ENCODE results near the gene TOX4. TPM values are rescaled to one million over a fixed set of nuclear protein-coding genes. Genes with fewer than 3 reads are reported as not detected.

The TOX4 gene
- total and polyA plus RNA-seq, 7 experiments from 2014 or later, result 70.5 to 116 (median 86.5) TPM

DNA sequence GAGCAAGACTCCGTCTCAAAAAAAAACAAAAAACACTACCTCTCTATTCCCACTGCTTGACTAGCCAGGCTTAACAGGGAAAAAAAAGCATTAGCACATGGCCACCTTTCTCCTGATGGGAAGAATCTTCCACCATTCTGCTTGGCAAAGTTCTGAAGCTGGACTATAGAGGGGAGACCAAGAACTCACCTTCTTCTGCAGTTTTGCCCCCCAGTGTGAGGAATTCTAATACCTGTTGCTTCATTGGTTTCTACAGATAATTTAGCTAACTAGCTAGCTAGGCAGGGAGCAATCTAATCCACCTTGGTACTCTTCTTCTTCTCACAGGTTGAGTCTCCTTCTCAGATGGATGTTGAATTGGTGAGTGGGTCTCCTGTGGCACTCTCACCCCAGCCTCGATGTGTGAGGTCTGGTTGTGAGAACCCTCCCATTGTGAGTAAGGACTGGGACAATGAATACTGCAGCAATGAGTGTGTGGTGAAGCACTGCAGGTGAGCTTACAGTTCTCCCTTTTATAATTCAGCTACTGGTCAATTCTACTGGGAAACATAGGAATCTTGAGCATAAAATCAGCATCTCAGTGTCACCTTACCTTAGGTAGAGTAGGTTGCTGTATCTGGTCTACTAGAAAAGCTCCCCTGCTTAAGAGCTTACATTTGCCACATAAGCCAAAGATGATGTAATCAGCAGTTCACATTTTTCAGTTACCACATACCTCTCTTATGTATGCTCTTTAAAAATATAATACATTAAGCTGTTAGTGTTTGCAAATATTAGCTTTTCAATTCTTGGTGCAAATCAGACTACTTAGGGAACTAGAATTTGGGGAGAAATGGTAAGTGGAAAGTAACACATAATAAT is 18.1 kb downstream of the TOX4 start:
- peaks cover 7 to 49% (median 24%) of the 10 kb centered on the region in 5 donors for H3K36me3 Mint-ChIP-seq
- no peaks in the 10 kb centered on the region for H3K9me3 Mint-ChIP-seq
- peaks cover 14 to 22% (median 17%) of the 10 kb centered on the region in 7 donors for H3K4me1 Mint-ChIP-seq
- H3K27ac Mint-ChIP-seq, result peak overlapping the region in 2 of 9 donors; percentile 6 to 53
- ChIA-PET POLR2A (interaction anchor here (0.6 to 1.2 kb wide), 4 partner anchors 13 to 480 kb away, joined by 3 to 5 read pairs (median 4); partner anchors contain the start of gene METTL3), CTCF (interaction anchor here (0.7 to 1.9 kb wide), 4 partner anchors 16 to 67 kb away, joined by 3 to 6 read pairs (median 4); partner anchors contain the start of gene METTL3)
- DNase-seq (no peak), ATAC-seq (no peak)
- intact Hi-C loops (cut with micrococcal nuclease), result no loop called here
- H3K36me3 ChIP-seq (ENCODE audit: control insufficient read depth in 2 of 3, insufficient read depth in 3 of 3, low read length in 3 of 3), result peaks cover 4 to 83% (median 17%) of the 10 kb centered on the region in 3 experiments
- no peak overlapping the region for H3K4me3 ChIP-seq (ENCODE audit: low read length)
- H3K27ac ChIP-seq (ENCODE audit: low read depth, low read length), result no peak overlapping the region
- no peaks in the 10 kb centered on the region for H3K27me3 Mint-ChIP-seq
- H3K4me3 Mint-ChIP-seq, result no peak overlapping the region
- peaks cover 4 to 8% of the 10 kb centered on the region in 2 donors for H3K4me1 ChIP-seq (ENCODE audit: control insufficient read depth in 2 of 2, insufficient read depth in 2 of 2, low read length in 2 of 2)
- H3K27me3 ChIP-seq (ENCODE audit: control insufficient read depth in 2 of 2, insufficient read depth in 2 of 2, low read length in 2 of 2), result no peaks in the 10 kb centered on the region
- no peaks in the 10 kb centered on the region for H3K9me3 ChIP-seq (ENCODE audit: control insufficient read depth in 2 of 3, low read length in 3 of 3)

DNA sequence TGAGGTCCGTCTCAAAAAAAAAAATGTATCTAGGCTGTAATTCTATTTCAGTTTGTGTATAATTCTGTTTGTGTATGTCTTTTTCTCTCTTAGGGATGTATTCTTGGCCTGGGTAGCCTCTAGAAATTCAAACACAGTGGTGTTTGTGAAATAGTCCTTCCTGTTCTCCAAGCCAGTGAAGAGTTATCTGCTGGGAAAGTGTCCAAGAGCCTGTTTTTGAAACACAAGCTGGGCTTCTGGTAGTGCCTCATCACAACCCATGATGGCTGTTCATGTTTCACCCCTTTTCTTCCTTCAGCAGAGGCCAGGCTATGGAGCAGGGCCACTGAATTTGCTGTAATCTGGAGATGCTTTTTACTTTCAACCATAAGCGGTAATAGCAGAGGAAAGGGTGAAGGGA is 19.5 kb downstream of the TOX4 start:
- CTCF ChIA-PET, result interaction anchor here (0.7 kb wide), 1 partner anchor 28 kb away, joined by 8 read pairs; no protein-coding TSS in a partner anchor
- no peak overlapping the region for H3K27ac ChIP-seq (ENCODE audit: low read depth, low read length)
- no peaks in the 10 kb centered on the region for H3K27me3 ChIP-seq (ENCODE audit: control insufficient read depth in 2 of 2, insufficient read depth in 2 of 2, low read length in 2 of 2)
- no peak overlapping the region for H3K4me3 Mint-ChIP-seq
- no peaks in the 10 kb centered on the region for H3K9me3 ChIP-seq (ENCODE audit: control insufficient read depth in 2 of 3, low read length in 3 of 3)
- H3K36me3 ChIP-seq (ENCODE audit: control insufficient read depth in 2 of 3, insufficient read depth in 3 of 3, low read length in 3 of 3), result peaks cover 4 to 85% (median 17%) of the 10 kb centered on the region in 3 experiments
- peaks cover 7 to 49% (median 27%) of the 10 kb centered on the region in 5 donors for H3K36me3 Mint-ChIP-seq
- H3K27me3 Mint-ChIP-seq, result no peaks in the 10 kb centered on the region
- intact Hi-C loops (cut with micrococcal nuclease), result loop anchor here in 1 of 2 donors (1.0 kb wide), 1 partner anchor 19 kb away; the partner anchor contains the start of gene TOX4
- no peak for DNase-seq
- POLR2A ChIA-PET, result no interaction called here
- peaks cover 4 to 8% of the 10 kb centered on the region in 2 donors for H3K4me1 ChIP-seq (ENCODE audit: control insufficient read depth in 2 of 2, insufficient read depth in 2 of 2, low read length in 2 of 2)
- no peak overlapping the region for H3K4me3 ChIP-seq (ENCODE audit: low read length)
- peaks cover 14 to 28% (median 26%) of the 10 kb centered on the region in 7 donors for H3K4me1 Mint-ChIP-seq
- H3K27ac Mint-ChIP-seq, result peak overlapping the region in 1 of 9 donors; percentile 45
- H3K9me3 Mint-ChIP-seq, result no peaks in the 10 kb centered on the region
- ATAC-seq, result no peak

DNA sequence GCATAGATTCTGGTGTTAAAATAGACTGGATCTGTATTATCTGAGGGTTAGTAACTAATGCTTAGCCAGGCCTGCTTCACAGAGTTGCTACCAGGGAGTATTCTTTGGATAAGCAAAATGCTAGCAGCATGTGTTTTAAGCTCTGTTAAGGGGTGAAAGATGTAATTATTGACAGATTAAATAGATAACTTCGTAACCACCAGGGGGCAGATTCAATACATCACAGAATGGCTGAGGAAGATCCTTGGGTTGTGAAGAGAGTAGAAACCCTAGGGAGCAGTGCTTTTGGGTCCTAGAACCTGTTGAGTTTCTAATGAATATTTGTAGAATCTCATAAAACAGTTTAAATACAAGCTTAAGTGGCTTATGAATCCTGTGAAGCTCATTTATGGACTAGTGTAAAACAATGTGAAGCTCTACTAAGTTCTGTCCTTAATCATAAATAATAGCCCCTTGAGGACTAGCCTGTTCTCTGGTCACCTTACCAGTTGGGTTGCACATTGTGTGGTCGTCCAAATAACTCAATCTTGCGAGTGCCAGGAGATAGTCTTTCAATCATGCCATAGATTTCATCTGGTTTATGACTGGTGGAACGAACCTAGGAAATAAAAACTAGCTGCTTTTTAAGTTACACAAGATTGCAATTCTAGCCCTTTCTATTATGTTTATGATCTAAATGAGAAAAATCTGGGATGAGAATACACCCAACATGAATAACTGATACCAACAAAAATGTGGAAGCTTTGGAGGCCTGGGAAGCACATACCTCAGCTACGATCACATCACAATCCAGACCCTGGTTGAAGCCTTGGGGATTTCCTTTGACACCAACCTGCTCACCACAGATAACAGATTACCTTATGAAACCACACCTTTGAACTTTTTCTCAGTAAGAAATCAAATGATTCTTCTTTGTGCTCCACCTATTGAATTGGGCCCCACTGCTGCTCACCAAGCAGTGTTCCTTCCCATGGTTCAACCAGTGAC is 21.8 kb downstream of the TOX4 start:
- H3K9me3 ChIP-seq (ENCODE audit: control insufficient read depth in 2 of 3, low read length in 3 of 3), result no peaks in the 10 kb centered on the region
- H3K36me3 Mint-ChIP-seq, result peaks cover 3 to 41% (median 20%) of the 10 kb centered on the region in 5 donors
- POLR2A ChIA-PET, result interaction anchor here (0.6 to 1.9 kb wide), 9 partner anchors 10 to 62 kb away, joined by 3 to 20 read pairs (median 4); partner anchors contain the start of genes METTL3, SALL2 and TOX4
- peak; percentile 87 for ATAC-seq
- no peaks in the 10 kb centered on the region for H3K9me3 Mint-ChIP-seq
- H3K27me3 ChIP-seq (ENCODE audit: control insufficient read depth in 2 of 2, insufficient read depth in 2 of 2, low read length in 2 of 2), result no peaks in the 10 kb centered on the region
- H3K36me3 ChIP-seq (ENCODE audit: control insufficient read depth in 2 of 3, insufficient read depth in 3 of 3, low read length in 3 of 3), result peaks cover 12 to 86% (median 18%) of the 10 kb centered on the region in 3 experiments
- CTCF ChIA-PET, result interaction anchor here (0.6 to 4.3 kb wide), 13 partner anchors 9 to 1678 kb away, joined by 3 to 96 read pairs (median 6); partner anchors contain the start of genes METTL3 and SALL2
- intact Hi-C loops (cut with micrococcal nuclease), result loop anchor here (1.0 to 2.0 kb wide), 4 partner anchors 12 to 58 kb away; partner anchors contain the start of genes METTL3 (in 2 of the 2), CHD8 (in 1 of the 2) and TOX4 (in 1 of the 2)
- peaks cover 4 to 8% of the 10 kb centered on the region in 2 donors for H3K4me1 ChIP-seq (ENCODE audit: control insufficient read depth in 2 of 2, insufficient read depth in 2 of 2, low read length in 2 of 2)
- DNase-seq, result peak in 7 of 9 donors; percentile 35 to 68 (median 61)
- peak overlapping the region; percentile 56 to 90 (median 79) for H3K27ac Mint-ChIP-seq
- peak overlapping the region in 8 of 10 donors; percentile 2 to 39 (median 24) for H3K4me3 Mint-ChIP-seq
- peaks cover 14 to 39% (median 28%) of the 10 kb centered on the region in 7 donors for H3K4me1 Mint-ChIP-seq
- H3K4me3 ChIP-seq (ENCODE audit: low read length), result no peak overlapping the region
- no peaks in the 10 kb centered on the region for H3K27me3 Mint-ChIP-seq
- H3K27ac ChIP-seq (ENCODE audit: low read depth, low read length), result peak overlapping the region; percentile 52

DNA sequence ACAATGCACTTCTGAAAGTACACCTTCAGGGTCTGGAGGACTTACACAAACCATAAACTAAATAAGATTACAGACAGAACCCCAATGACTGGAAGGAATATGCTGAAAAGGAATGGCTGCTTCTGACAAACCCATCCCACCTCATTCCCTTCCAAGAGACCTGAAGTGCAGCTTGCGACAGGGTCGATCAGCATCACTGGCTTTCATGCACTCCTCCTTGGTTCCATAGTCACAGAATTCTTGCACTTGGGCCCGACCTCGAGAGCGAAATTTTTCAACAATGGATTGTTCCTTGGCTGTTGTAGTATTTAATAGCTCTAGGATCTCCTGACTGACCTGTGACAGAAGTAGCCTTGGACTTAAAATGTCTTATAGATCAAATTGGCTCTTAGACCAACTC is 24.6 kb downstream of the TOX4 start:
- no peak overlapping the region for H3K4me3 ChIP-seq (ENCODE audit: low read length)
- no peaks in the 10 kb centered on the region for H3K27me3 ChIP-seq (ENCODE audit: control insufficient read depth in 2 of 2, insufficient read depth in 2 of 2, low read length in 2 of 2)
- no peaks in the 10 kb centered on the region for H3K9me3 ChIP-seq (ENCODE audit: control insufficient read depth in 2 of 3, low read length in 3 of 3)
- intact Hi-C loops (cut with micrococcal nuclease), result no loop called here
- H3K27me3 Mint-ChIP-seq, result no peaks in the 10 kb centered on the region
- peak overlapping the region in 6 of 9 donors; percentile 17 to 84 (median 42) for H3K27ac Mint-ChIP-seq
- peaks cover 8 to 63% (median 12%) of the 10 kb centered on the region in 3 experiments for H3K36me3 ChIP-seq (ENCODE audit: control insufficient read depth in 2 of 3, insufficient read depth in 3 of 3, low read length in 3 of 3)
- ChIA-PET CTCF (interaction anchor here (0.7 to 1.4 kb wide), 4 partner anchors 8 to 45 kb away, joined by 3 to 7 read pairs (median 3); partner anchors contain the start of genes CHD8 and METTL3), POLR2A (interaction anchor here (0.6 to 3.4 kb wide), 6 partner anchors 10 to 431 kb away, joined by 3 to 15 read pairs (median 3); partner anchors contain the start of genes CHD8, METTL3 and SALL2)
- peaks cover 4 to 13% of the 10 kb centered on the region in 2 donors for H3K4me1 ChIP-seq (ENCODE audit: control insufficient read depth in 2 of 2, insufficient read depth in 2 of 2, low read length in 2 of 2)
- H3K4me1 Mint-ChIP-seq, result peaks cover 27 to 50% (median 39%) of the 10 kb centered on the region in 7 donors
- DNase-seq (no peak), ATAC-seq (no peak)
- no peaks in the 10 kb centered on the region for H3K9me3 Mint-ChIP-seq
- peaks cover under 1 to 29% (median 16%) of the 10 kb centered on the region in 5 donors for H3K36me3 Mint-ChIP-seq
- H3K27ac ChIP-seq (ENCODE audit: low read depth, low read length), result no peak overlapping the region
- H3K4me3 Mint-ChIP-seq, result no peak overlapping the region

DNA sequence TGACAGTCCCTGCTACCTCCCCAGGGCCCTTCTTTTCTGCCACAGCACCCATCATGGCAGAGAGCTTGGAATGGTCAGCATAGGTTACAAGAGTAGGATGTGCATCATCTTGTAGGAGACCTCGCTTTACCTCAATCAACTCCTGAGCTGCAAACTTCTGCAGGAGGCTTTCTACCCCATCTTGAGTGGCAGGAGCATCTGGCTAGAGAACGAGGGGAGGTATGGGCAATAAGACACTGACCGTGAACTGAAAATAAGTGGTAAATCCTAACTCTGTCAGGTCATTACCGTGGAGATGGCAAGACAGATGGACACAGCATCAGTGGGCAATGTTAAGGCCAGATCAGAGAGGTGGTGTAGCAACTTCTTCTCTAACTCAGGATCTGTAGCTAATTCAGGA is 26.4 kb downstream of the TOX4 start:
- ChIA-PET POLR2A (interaction anchor here (3.4 kb wide), 1 partner anchor 8 kb away, joined by 15 read pairs; the partner anchor contains the start of gene METTL3), CTCF (interaction anchor here (0.9 kb wide), 1 partner anchor 10 kb away, joined by 3 read pairs; no protein-coding TSS in a partner anchor)
- H3K9me3 Mint-ChIP-seq, result no peaks in the 10 kb centered on the region
- peaks cover 0 to 31% (median 22%) of the 10 kb centered on the region in 5 donors for H3K36me3 Mint-ChIP-seq
- peak overlapping the region in 5 of 9 donors; percentile 43 to 84 (median 55) for H3K27ac Mint-ChIP-seq
- H3K4me3 Mint-ChIP-seq, result no peak overlapping the region
- ATAC-seq, result no peak
- Histone ChIP-seq H3K4me3 (ENCODE audit: low read length) (no peak overlapping the region), H3K9me3 (ENCODE audit: control insufficient read depth in 2 of 3, low read length in 3 of 3) (no peaks in the 10 kb centered on the region), H3K4me1 (ENCODE audit: control insufficient read depth in 2 of 2, insufficient read depth in 2 of 2, low read length in 2 of 2) (peaks cover 4 to 13% of the 10 kb centered on the region in 2 donors), H3K36me3 (ENCODE audit: control insufficient read depth in 2 of 3, insufficient read depth in 3 of 3, low read length in 3 of 3) (peaks cover 8 to 49% (median 12%) of the 10 kb centered on the region in 3 experiments), H3K27ac (ENCODE audit: low read depth, low read length) (no peak overlapping the region), H3K27me3 (ENCODE audit: control insufficient read depth in 2 of 2, insufficient read depth in 2 of 2, low read length in 2 of 2) (no peaks in the 10 kb centered on the region)
- intact Hi-C loops (cut with micrococcal nuclease), result no loop called here
- DNase-seq, result no peak
- H3K4me1 Mint-ChIP-seq, result peaks cover 30 to 59% (median 47%) of the 10 kb centered on the region in 7 donors
- no peaks in the 10 kb centered on the region for H3K27me3 Mint-ChIP-seq

Data from naive thymus-derived CD4-positive, alpha-beta T cell (primary cell).